NCI-H524 treated with DMSO at 0.1 percent for 48 hours (cell line): Measurements from ENCODE around the gene LPAR3.
"Not testable (repeated sequence)": the region's sequence is repeated elsewhere in the genome, so short reads cannot be mapped to it uniquely, and the experiment has no call there.

Experiments
- DNase-seq: peaks from one replicate; lab custom pipeline; 2025; lab: John Stamatoyannopoulos, UW

The LPAR3 gene

DNA sequence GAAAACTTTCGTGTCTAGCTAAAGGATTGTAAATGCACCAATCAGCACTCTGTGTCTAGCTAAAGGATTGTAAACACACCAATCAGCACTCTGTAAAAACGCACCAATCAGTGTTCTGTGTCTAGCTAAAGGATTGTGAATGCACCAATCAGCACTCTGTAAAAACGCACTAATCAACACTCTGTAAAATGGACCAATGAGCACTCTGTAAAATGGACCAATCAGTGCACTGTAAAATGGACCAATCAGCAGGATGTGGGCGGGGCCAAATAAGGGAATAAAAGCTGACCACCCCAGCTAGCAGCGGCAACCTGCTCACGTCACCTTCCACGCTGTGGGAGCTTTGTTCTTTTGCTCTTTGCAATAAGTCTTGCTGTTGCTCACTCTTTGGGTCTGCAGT lies 9.7 kb upstream of the LPAR3 start:
- DNase-seq: not testable (repeated sequence)

DNA sequence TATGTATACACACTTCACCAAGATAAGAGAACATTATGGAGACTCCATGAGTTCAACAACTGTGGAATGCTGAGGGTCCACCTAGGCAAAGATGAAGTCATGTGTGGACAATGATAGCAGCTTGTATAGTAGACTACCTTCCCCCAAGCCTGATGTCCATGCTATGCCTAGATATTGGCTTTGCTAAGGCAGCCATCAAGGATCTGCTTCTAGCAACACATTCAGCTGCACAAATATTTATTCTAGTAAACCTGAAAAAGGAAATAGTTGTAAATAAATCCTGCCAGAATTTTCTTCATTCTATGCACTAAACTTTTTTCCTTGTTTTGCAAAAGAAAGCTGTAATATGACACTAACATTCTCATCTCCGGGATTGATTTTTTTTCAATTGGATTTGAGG lies 7.0 kb upstream of the LPAR3 start:
- DNase-seq: no peak

DNA sequence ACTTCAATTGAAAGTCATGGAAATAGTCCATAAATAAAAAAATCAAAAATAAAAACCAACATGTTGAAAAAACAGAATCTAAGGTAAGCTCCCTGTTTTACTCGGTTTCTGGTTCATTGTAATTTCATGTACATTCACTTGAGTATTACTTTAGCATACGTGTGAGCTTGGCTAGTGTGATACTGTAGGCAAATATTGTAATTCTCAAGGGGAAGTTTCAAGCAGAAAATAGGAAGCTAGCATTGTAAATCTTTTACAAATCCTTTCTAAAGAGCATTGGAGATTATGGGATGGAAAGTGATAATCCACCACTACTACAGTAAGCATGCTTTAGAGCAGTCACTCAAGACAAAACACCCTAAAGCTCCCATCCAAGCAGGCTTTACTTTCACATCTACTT lies 3.3 kb upstream of the LPAR3 start:
- DNase-seq: no peak

DNA sequence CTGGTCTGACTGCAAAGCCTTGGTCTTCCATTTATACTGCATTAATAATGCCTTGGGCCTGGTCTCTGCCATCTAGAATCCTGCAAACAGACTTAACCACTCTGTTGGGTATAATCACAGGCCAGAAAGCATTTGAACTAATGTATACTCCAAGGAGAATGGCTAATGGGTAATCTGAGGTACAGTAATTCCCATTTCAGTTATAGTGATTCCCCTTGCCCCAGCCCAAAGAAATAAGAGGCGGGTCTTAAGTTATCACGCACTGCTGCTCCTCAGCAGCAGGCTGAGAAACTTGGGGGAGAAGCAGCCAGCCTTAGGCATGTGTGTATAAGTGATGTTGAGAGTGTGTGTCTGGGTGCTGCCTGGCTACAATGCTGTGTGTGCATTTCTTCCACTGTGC lies 2.4 kb downstream of the LPAR3 start:
- no peak for DNase-seq

DNA sequence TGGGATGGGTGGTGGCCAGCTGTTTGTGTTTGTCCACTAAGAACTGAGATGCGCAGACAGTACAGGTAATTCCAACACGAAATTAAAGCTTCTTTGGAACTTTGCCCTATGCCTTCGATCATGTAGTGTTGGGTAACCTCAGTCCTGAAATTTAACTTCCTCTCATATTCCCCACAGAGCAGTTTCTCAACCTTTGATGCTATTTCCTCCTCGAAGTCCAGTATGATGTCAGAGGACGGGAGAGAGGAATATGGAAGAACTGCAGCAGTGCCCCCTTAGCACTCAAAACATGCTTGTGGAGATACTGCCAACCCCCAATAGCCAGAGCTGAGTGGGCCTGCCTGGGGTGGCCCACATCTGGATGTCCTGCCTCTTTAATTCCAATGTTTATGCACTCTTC lies 3.6 kb downstream of the LPAR3 start:
- no peak for DNase-seq

DNA sequence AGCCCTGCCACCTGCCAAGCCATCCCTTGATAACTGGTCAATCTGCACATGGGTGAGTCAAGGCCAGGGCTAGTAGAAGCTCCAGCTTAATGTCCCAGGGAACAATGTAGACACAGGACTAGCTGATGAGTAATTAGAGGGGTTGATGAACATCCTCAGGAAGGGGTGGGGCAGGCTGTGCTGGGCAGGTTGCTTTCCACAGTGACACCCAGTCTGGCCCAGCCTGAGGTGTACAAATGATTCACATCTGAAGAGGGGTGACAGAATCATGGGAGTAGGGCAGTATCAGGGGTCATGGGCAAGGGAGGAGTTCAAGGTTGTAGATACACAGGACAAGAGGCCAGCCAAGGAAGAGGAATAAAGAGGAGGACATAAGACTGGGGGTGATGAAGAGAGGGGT lies 4.3 kb downstream of the LPAR3 start:
- DNase-seq: no peak

DNA sequence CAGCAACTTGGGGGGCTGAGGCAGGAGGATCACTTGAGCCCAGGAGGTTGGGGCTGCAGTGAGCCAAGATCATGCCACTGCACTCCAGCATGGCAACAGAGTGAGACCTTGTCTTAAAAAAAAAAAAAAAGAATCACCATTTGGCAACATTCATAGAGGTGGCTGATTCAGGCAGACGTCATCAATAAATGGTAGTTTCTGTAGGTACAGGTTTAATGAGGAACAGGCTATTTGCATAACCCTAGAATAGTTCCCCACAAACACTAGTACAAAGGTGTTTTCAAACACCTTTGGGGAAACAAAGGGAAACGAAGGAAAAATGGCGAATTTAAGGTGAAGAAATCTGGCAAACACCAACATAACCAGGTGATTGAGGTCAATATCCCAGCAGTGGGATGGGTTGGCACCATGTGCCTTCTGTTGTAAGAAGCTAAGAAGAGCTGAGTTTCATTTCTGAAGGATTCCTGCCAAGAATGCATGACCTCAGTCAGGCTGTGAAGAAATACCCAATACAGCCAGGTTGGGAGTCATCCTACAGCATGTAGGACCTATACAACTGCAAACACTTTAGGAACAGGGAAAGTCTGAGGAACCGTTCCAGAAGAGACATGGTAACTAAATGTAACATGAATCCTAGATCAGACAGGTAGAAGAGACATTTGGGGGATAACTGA lies 5.6 kb downstream of the LPAR3 start:
- DNase-seq: no peak

DNA sequence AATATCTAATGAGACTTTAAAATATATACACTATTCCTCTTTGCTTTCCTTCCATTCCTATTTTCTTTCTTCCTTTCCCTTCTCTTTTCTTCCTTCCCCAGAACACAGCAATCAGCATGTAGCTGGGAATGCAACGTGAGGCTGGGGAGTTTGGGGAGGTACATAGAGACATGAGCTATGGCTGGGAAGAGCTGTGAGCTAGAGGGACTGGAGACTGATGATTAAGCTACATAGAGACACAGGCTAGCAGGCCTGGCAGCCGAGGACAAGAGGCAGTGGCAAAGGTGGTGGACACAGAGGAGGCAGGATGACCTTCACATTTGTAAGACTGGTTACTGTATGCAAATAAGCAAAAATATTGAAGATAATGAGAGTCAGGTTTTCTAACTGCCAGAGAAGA lies 7.5 kb downstream of the LPAR3 start:
- DNase-seq: no peak

DNA sequence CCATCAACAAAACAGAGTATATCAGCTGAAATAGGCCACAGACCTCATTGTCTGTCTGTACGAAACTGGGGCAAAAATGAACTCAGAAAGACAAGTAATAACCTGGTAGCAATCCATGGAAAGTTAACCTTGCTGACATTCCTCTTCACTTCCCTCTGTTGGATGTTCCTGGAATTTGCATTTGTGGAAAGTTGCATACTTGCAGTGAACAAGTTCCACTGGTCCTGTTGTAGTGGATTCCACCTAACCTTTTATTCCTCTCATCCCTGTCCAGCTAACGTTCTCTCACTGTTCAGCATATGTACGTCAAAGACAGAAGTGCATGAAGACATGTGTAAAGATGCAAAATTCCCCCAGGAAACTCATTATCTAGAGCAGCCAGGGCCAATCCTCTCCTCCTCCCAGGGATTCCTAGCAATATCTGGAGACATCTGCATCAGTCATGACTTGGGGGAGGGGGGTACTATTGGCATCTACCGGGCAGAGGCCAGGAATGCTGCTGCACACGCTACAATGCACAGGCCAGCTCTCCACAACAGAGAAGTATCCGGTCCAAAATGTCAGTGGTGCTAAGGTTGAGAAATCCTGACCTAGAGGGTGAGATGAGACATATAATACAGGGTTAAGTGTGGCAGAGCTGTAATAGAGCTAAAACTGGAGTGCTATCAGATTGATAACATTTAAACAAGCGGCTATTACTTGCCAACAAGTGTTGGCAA lies 8.2 kb downstream of the LPAR3 start:
- no peak for DNase-seq

DNA sequence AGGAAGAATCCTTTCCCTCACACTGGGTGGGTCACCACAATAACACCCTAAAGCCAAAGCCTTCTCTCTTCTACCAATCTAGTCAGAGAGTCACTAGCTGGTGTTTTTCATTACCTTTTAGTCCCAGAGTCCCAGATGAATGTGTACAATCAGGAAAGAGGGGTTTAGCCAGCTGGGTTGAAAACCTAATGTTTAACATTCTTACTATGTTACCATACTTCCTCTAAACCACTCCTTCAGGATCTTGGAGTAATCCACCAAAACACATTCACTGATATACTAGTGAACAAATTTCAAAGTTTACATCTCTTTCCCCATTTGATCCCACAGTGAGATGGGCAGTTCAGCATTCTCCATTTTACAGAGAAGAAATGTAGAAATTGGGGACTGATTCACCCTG lies 9.7 kb downstream of the LPAR3 start:
- DNase-seq: no peak

DNA sequence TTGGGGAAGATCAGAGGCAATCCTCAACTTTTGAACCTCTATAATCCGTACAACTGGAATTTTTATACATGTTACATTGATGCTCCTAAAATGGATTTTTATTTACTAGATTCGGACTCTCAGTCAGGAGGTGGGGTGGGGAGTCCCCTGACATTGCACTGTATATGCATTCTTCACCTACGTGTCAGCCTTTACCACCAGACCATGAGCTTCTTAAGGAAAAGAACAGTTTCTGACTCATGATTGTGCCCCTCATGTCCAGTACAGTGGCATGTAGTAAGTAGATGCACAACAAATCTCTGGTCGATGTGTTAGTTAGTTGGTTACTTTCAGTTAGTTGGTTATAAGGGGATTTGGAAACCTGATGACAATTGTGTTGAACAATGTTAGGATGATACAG lies 15.4 kb downstream of the LPAR3 start:
- DNase-seq: no peak

DNA sequence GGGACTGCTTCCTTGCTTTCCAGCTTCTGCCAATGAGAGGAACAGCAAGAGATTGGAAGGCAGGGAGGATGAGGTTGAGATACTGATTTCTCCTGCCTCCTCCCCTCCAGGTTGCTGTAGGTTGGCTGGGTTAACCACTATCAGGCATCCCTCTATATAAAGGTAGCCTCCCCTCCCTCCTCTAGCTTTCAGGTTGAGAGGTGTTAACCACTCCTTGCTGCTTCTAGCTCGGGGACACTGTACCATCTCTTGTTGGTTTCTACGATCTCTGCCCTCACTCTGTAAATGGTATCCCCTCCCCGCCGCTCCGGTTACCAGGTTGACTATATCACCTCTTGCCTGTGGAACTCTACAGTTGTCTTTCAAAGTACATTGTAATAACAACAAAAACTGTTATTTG lies 16.7 kb downstream of the LPAR3 start:
- DNase-seq: no peak

DNA sequence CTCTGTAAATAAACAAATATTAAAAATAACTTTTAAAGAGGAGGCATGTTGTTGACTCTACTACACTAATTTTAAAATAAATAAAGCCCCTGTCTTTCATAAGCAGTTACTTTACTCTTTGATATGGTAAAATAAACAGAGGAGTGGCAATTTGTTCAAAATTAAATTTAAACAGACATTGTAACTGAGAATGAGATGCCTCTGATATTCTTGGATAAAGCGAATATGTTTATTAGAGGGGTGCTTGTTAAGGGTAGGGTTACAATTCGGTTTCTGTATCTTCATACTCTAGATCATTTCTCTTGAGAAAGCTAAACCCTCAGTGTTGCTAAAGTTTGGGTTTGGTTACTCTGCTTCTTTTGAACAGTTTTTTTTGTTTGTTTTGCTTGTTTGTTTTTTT lies 19.6 kb downstream of the LPAR3 start:
- no peak for DNase-seq

DNA sequence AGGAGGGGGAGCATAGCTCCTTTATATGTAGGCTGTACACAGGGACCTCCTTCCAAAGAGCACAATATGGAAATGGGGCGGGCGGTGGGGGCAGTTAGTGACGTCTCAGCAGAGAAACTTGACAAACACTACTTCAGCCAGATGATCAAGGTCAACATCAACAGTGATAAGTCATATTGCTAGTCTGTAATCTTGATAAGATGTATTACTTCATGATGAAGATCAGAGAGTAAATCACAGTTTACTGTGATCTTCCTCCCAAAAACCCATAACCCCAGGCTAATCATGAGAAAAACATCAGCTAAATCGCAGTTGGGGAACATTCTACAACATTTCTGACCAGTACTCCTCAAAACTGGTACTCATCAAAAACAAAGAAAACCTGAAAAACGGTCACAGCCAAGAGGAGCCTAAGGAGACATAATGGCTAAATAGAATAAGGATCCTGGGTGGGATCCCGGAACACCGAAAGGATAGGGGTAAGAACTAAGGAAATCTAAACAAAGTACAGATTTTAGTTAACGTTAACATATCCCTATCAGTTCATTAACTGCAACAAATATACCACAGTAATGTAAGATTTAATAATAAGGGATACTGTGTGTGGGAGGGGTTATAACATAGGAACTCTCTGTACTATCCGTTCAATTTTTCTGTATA lies 20.2 kb downstream of the LPAR3 start:
- no peak for DNase-seq

DNA sequence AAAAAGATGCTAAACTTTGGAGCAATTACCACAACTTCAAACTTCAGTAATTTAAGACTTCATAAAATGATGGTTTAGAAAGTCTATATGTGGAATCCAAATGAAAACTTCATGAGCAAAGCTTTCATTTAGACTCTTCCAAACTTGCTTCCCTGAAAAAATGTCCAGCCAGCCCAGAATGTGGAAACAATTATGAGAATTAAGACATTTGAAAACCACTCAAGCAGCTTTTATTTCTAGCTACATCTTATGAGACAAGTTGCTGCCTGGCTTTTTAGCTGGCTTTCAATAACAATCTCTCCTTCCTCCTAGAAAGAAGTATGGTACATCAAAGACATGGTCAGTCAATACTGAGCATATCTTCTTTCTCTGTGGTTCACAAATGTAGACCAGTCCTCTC lies 21.8 kb downstream of the LPAR3 start:
- DNase-seq: no peak

DNA sequence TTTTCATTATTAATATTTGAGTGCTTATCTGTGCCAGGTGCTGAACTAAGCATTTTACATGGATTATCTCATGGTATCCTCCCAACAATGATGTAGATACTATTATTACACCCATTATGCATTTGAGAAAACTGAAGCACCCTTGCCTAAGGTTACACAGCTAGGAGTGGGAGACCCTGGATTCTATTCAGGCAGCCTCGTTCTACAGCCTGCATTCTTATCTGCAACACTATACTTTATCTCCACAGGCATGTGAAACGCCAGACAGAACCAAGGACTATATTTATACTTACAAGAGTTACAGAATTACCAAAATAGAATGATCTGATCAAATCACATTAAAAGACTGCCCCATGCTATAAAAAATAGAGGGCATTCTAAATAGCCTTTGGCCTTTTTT lies 22.4 kb downstream of the LPAR3 start:
- DNase-seq: no peak

DNA sequence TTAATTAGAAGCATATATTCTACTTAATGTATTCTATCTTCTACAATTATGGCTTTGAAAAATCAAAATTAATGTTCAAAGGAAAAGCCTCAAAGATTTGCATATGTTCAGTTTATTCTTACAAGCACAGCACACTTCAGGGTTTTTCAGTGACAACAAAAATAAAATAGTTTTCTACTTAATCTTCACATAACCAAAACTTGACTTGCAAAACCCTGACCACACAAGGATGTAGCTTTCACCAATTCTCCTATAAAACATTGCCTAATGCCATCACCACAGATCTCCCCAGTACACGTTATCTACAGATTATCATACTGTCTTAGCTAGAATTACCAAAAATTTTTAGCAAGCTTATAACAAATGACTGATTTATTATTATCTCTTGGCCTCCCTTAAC lies 23.3 kb downstream of the LPAR3 start:
- DNase-seq: no peak

DNA sequence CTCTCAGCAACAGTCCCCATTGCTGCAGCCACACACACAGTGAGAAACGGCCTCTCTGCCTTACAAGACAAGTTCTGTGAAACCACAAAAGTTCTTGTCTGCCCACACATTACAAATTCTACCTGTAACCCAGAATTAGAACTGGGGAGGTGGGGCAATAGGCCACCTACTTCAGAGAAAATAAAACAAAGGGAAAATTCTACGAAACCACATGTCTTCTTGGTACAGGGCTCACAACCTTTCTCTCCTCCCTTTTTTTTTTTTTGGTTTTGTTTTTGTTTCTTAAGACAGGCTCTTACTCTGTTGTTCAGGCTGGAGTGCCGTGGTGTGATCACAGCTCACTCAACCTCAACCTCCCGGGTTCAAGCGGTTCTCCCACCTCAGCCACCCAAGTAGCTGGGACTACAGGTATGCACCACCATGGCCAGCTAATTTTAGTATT lies 30.2 kb downstream of the LPAR3 start:
- no peak for DNase-seq

DNA sequence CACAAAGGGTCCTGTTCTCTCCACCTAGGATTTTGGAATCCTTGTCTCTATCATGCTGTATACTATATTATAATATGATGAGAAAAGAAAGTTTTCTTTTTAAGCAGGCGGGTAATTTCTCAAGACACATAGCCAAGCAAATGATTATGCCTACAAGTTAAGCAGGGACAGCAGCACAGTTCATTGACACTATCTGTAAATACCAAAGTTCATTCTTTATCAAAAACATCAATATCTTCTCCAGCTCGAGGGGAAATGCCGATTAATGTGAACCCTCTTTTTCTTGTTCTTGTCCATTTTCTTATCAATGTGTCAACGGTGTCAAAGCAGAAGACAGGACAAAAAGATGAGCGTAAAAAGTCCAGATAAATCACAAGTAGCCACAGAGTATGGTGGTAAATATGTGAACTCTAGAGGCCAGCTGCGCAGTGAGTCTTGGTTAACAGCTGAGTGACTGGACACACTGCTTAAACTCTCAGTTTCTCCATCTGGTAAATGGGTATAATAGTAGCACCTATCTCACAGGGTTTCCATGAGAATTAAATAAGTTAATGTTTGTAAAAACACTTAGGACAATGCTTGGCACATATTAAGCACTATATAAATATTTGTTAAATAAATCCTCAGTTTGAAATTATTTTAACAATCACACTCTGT lies 30.9 kb downstream of the LPAR3 start:
- no peak for DNase-seq

DNA sequence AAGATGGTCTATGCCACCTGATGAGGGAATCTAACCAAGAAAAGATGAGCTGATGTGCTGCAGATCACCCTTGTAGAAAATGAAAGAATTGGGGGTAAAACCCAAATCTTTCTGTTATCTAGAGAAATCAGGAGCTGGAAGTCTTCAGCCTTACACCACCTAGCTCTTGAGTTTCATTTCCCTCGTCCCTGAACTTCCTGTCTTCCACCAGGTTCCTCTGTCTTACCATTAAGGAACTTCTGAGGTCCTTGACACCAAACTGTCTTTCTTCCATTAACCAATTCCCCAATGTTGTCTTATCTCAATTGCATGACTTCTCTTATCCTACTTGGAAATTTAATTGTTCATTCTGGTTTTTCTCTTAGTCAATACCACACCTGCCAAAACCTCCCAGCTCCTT lies 31.5 kb downstream of the LPAR3 start:
- no peak for DNase-seq

DNA sequence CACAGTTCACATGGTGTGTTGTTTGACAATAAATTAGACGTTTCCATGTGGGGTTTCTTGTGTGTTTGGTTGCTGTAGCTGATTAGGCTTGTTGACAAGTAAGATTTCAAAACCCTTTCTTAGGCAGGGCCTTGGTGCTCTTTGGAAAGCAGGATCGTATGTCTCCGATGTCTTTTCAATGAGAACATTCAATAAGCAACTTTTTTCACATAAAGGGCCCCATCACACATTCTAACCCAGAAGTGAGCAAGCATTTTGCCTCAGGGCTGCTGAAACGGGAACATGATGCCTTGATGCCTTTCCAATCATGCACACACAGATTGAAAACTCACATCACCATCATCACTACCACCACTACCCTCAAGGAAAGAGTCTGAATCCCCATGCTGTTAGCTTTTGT lies 33.1 kb downstream of the LPAR3 start:
- no peak for DNase-seq

DNA sequence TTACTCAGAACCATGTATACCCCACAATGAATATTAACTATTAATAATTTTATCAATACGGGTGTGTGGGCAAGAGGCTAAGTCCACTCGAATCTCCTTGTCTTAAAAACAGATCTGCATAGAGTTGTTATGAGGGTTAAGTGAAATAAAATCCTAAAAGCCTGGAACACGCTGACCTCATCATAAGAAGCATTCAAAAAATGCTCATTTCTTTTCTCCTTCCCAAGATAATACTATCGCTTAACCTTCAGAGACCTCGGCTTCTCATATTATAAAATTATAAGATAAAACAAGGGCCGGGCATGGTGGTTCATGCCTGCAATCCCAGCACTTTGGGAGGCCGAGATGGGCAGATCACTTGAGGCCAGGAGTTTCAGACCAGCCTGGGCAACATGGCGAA lies 35.1 kb downstream of the LPAR3 start:
- DNase-seq: no peak

DNA sequence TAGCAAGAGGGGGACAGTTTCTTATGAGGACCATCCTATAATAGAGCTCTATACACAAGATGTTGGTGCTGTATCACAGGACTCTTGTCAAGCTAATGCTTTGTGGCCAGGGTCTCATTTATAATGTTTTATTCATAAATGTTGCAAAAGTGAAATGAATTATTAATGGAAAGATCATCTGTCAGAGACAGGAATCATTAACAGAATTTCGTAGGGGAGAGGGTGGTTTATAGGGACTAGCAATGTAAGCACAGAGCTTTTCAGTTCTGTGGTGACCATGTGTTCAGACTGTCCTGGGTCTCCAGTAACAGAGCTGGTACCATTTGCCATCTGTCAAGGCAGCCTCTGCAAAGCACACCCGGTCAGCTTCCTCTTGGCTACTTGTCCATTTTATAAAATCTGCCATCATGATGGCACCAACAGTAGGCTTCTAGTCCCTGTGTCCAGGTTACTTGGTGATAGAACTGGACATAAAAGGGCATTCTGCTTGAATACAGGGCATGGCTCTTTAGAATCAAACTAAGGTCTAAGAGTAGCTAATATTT lies 36.2 kb downstream of the LPAR3 start:
- no peak for DNase-seq
